ENCODE data around the gene RBMX2.
"Not testable (repeated sequence)": the region's sequence is repeated elsewhere in the genome, so short reads cannot be mapped to it uniquely, and the experiment has no call there.

Gene RBMX2

GRCh38 chrX:130401415-130402207, at the start of gene RBMX2:
Gene RBMX2, plus strand, starts transcription at chrX:130401987. Its CDS starts 46 bp downstream, at chrX:130402033.
- Histone ChIP-seq H3K27ac (ENCODE audit: low read length) (peak within 1 kb of the TSS; percentile 55), H3K36me3 (ENCODE audit: control insufficient read depth in 2 of 2, insufficient read depth in 2 of 2, low read length in 2 of 2) (peaks cover 0 to 2% of the 10 kb centered on the region in 2 donors), H3K9ac (ENCODE audit: low read length in 2 of 2) (peak within 1 kb of the TSS; percentile 76 to 82), H3K4me3 (ENCODE audit: low read length in 2 of 2) (peak within 1 kb of the TSS; percentile 67 to 80), H3K4me1 (ENCODE audit: control insufficient read depth, insufficient read depth, low read length) (peaks cover 3% of the 10 kb centered on the region), H3K27me3 (ENCODE audit: control insufficient read depth in 1 of 2, insufficient read depth in 2 of 2, low read length in 2 of 2) (peaks cover 0 to 3% of the 10 kb centered on the region in 2 donors), H3K9me3 (ENCODE audit: control insufficient read depth in 2 of 2, low read length in 2 of 2) (no peaks in the 10 kb centered on the region)

- H3K4me1 ChIP-seq (ENCODE audit: control insufficient read depth, insufficient read depth, low read length); H3K36me3 ChIP-seq (ENCODE audit: control insufficient read depth in 2 of 2, insufficient read depth in 2 of 2, low read length in 2 of 2); H3K9ac ChIP-seq (ENCODE audit: low read length in 2 of 2); H3K9me3 ChIP-seq (ENCODE audit: control insufficient read depth in 2 of 2, low read length in 2 of 2); H3K4me3 ChIP-seq (ENCODE audit: low read length in 2 of 2); H3K27ac ChIP-seq (ENCODE audit: low read length); H3K27me3 ChIP-seq (ENCODE audit: control insufficient read depth in 1 of 2, insufficient read depth in 2 of 2, low read length in 2 of 2): not testable (repeated sequence)
Measured at GRCh38 chrX:130352050-130352449, 49.7 kb upstream of the RBMX2 start.

- H3K27me3 ChIP-seq (ENCODE audit: control insufficient read depth in 1 of 2, insufficient read depth in 2 of 2, low read length in 2 of 2): peaks cover 0 to 6% of the 10 kb centered on the region in 2 donors
- no peak overlapping the region for H3K27ac ChIP-seq (ENCODE audit: low read length)
- H3K9ac ChIP-seq (ENCODE audit: low read length in 2 of 2): no peak overlapping the region
- H3K4me1 ChIP-seq (ENCODE audit: control insufficient read depth, insufficient read depth, low read length): no peaks in the 10 kb centered on the region
- no peaks in the 10 kb centered on the region for H3K36me3 ChIP-seq (ENCODE audit: control insufficient read depth in 2 of 2, insufficient read depth in 2 of 2, low read length in 2 of 2)
- no peaks in the 10 kb centered on the region for H3K9me3 ChIP-seq (ENCODE audit: control insufficient read depth in 2 of 2, low read length in 2 of 2)
- H3K4me3 ChIP-seq (ENCODE audit: low read length in 2 of 2): no peak overlapping the region
Measured at GRCh38 chrX:130376077-130376476, 25.7 kb upstream of the RBMX2 start.

- Histone ChIP-seq H3K27ac (ENCODE audit: low read length) (no peak overlapping the region), H3K9ac (ENCODE audit: low read length in 2 of 2) (no peak overlapping the region), H3K36me3 (ENCODE audit: control insufficient read depth in 2 of 2, insufficient read depth in 2 of 2, low read length in 2 of 2) (no peaks in the 10 kb centered on the region), H3K4me1 (ENCODE audit: control insufficient read depth, insufficient read depth, low read length) (no peaks in the 10 kb centered on the region), H3K27me3 (ENCODE audit: control insufficient read depth in 1 of 2, insufficient read depth in 2 of 2, low read length in 2 of 2) (peaks cover 0 to 11% of the 10 kb centered on the region in 2 donors), H3K4me3 (ENCODE audit: low read length in 2 of 2) (no peak overlapping the region), H3K9me3 (ENCODE audit: control insufficient read depth in 2 of 2, low read length in 2 of 2) (no peaks in the 10 kb centered on the region)
Measured at GRCh38 chrX:130378024-130378669, 23.6 kb upstream of the RBMX2 start.

- H3K27me3 ChIP-seq (ENCODE audit: control insufficient read depth in 1 of 2, insufficient read depth in 2 of 2, low read length in 2 of 2): peaks cover 0 to 17% of the 10 kb centered on the region in 2 donors
- no peak within 1 kb of the TSS for H3K9ac ChIP-seq (ENCODE audit: low read length in 2 of 2)
- no peak within 1 kb of the TSS for H3K27ac ChIP-seq (ENCODE audit: low read length)
- H3K36me3 ChIP-seq (ENCODE audit: control insufficient read depth in 2 of 2, insufficient read depth in 2 of 2, low read length in 2 of 2): no peaks in the 10 kb centered on the region
- H3K4me1 ChIP-seq (ENCODE audit: control insufficient read depth, insufficient read depth, low read length): no peaks in the 10 kb centered on the region
- H3K9me3 ChIP-seq (ENCODE audit: control insufficient read depth in 2 of 2, low read length in 2 of 2): no peaks in the 10 kb centered on the region
- H3K4me3 ChIP-seq (ENCODE audit: low read length in 2 of 2): no peak within 1 kb of the TSS
Measured at GRCh38 chrX:130385520-130385919, 16.3 kb upstream of the RBMX2 start, which contains the start of gene GPR119. Gene GPR119, minus strand, starts transcription at chrX:130385674. Its CDS starts 227 bp downstream, at chrX:130385447.

- peaks cover 0 to 17% of the 10 kb centered on the region in 2 donors for H3K27me3 ChIP-seq (ENCODE audit: control insufficient read depth in 1 of 2, insufficient read depth in 2 of 2, low read length in 2 of 2)
- no peaks in the 10 kb centered on the region for H3K4me1 ChIP-seq (ENCODE audit: control insufficient read depth, insufficient read depth, low read length)
- no peak overlapping the region for H3K27ac ChIP-seq (ENCODE audit: low read length)
- no peaks in the 10 kb centered on the region for H3K36me3 ChIP-seq (ENCODE audit: control insufficient read depth in 2 of 2, insufficient read depth in 2 of 2, low read length in 2 of 2)
- no peaks in the 10 kb centered on the region for H3K9me3 ChIP-seq (ENCODE audit: control insufficient read depth in 2 of 2, low read length in 2 of 2)
- H3K4me3 ChIP-seq (ENCODE audit: low read length in 2 of 2): no peak overlapping the region
- H3K9ac ChIP-seq (ENCODE audit: low read length in 2 of 2): no peak overlapping the region
Measured at GRCh38 chrX:130386408-130386808, 15.4 kb upstream of the RBMX2 start.

GRCh38 chrX:130393451-130394074, 8.2 kb upstream of the RBMX2 start:
- Histone ChIP-seq H3K4me3 (ENCODE audit: low read length in 2 of 2) (no peak overlapping the region), H3K27me3 (ENCODE audit: control insufficient read depth in 1 of 2, insufficient read depth in 2 of 2, low read length in 2 of 2) (peaks cover 0 to 7% of the 10 kb centered on the region in 2 donors), H3K9ac (ENCODE audit: low read length in 2 of 2) (no peak overlapping the region), H3K9me3 (ENCODE audit: control insufficient read depth in 2 of 2, low read length in 2 of 2) (no peaks in the 10 kb centered on the region), H3K27ac (ENCODE audit: low read length) (no peak overlapping the region), H3K36me3 (ENCODE audit: control insufficient read depth in 2 of 2, insufficient read depth in 2 of 2, low read length in 2 of 2) (no peaks in the 10 kb centered on the region), H3K4me1 (ENCODE audit: control insufficient read depth, insufficient read depth, low read length) (no peaks in the 10 kb centered on the region)

- H3K36me3 ChIP-seq (ENCODE audit: control insufficient read depth in 2 of 2, insufficient read depth in 2 of 2, low read length in 2 of 2): no peaks in the 10 kb centered on the region
- H3K27ac ChIP-seq (ENCODE audit: low read length): no peak overlapping the region
- no peak overlapping the region for H3K4me3 ChIP-seq (ENCODE audit: low read length in 2 of 2)
- no peak overlapping the region for H3K9ac ChIP-seq (ENCODE audit: low read length in 2 of 2)
- no peaks in the 10 kb centered on the region for H3K9me3 ChIP-seq (ENCODE audit: control insufficient read depth in 2 of 2, low read length in 2 of 2)
- no peaks in the 10 kb centered on the region for H3K4me1 ChIP-seq (ENCODE audit: control insufficient read depth, insufficient read depth, low read length)
- H3K27me3 ChIP-seq (ENCODE audit: control insufficient read depth in 1 of 2, insufficient read depth in 2 of 2, low read length in 2 of 2): peaks cover 0 to 11% of the 10 kb centered on the region in 2 donors
Measured at GRCh38 chrX:130395341-130395740, 6.4 kb upstream of the RBMX2 start.

GRCh38 chrX:130402208-130402684, 459 bp downstream of the RBMX2 start:
- peak overlapping the region; percentile 67 to 80 for H3K4me3 ChIP-seq (ENCODE audit: low read length in 2 of 2)
- H3K27ac ChIP-seq (ENCODE audit: low read length): peak overlapping the region; percentile 55
- no peaks in the 10 kb centered on the region for H3K9me3 ChIP-seq (ENCODE audit: control insufficient read depth in 2 of 2, low read length in 2 of 2)
- H3K4me1 ChIP-seq (ENCODE audit: control insufficient read depth, insufficient read depth, low read length): peaks cover 3% of the 10 kb centered on the region
- H3K36me3 ChIP-seq (ENCODE audit: control insufficient read depth in 2 of 2, insufficient read depth in 2 of 2, low read length in 2 of 2): peaks cover 0 to 2% of the 10 kb centered on the region in 2 donors
- H3K9ac ChIP-seq (ENCODE audit: low read length in 2 of 2): peak overlapping the region; percentile 76 to 82
- H3K27me3 ChIP-seq (ENCODE audit: control insufficient read depth in 1 of 2, insufficient read depth in 2 of 2, low read length in 2 of 2): peaks cover 0 to 3% of the 10 kb centered on the region in 2 donors

- Histone ChIP-seq H3K27ac (ENCODE audit: low read length) (no peak overlapping the region), H3K36me3 (ENCODE audit: control insufficient read depth in 2 of 2, insufficient read depth in 2 of 2, low read length in 2 of 2) (peaks cover 12 to 17% of the 10 kb centered on the region in 2 donors), H3K4me3 (ENCODE audit: low read length in 2 of 2) (no peak overlapping the region), H3K4me1 (ENCODE audit: control insufficient read depth, insufficient read depth, low read length) (no peaks in the 10 kb centered on the region), H3K9me3 (ENCODE audit: control insufficient read depth in 2 of 2, low read length in 2 of 2) (no peaks in the 10 kb centered on the region), H3K27me3 (ENCODE audit: control insufficient read depth in 1 of 2, insufficient read depth in 2 of 2, low read length in 2 of 2) (peaks cover 0 to 2% of the 10 kb centered on the region in 2 donors), H3K9ac (ENCODE audit: low read length in 2 of 2) (no peak overlapping the region)
Measured at GRCh38 chrX:130413415-130413814, 11.6 kb downstream of the RBMX2 start.

All from stomach smooth muscle (tissue), 2 donors.